ENCODE data around the gene VAT1L.

VAT1L gene

GRCh38 chr16:77827032-77827431 is 38.7 kb downstream of the VAT1L start:
- TF ChIP-seq EGR1 (IDR thresholded peaks at IDR 0.05) (no peak), FOXM1 (IDR thresholded peaks at IDR 0.05; ENCODE audit: borderline replicate concordance, low read depth) (no peak), NFIC (IDR thresholded peaks at IDR 0.05) (no peak), TCF12 (IDR thresholded peaks at IDR 0.05; ENCODE audit: low read depth) (no peak), RAD21 (IDR thresholded peaks at IDR 0.05; ENCODE audit: low read depth) (no peak)

- TF ChIP-seq TEAD4 (IDR thresholded peaks at IDR 0.05), result no peak
- no peak for TF ChIP-seq MAX (IDR thresholded peaks at IDR 0.05)
- no peak for TF ChIP-seq CEBPB (IDR thresholded peaks at IDR 0.05)
- TF ChIP-seq EGR1 (IDR thresholded peaks at IDR 0.05), result no peak
- no peak for TF ChIP-seq REST (IDR thresholded peaks at IDR 0.05; ENCODE audit: low read depth)
- TF ChIP-seq YY1 (IDR thresholded peaks at IDR 0.05; ENCODE audit: low read depth), result no peak
- TF ChIP-seq RAD21 (IDR thresholded peaks at IDR 0.05; ENCODE audit: low read depth), result no peak
- no peak for TF ChIP-seq FOXM1 (IDR thresholded peaks at IDR 0.05; ENCODE audit: borderline replicate concordance, low read depth)
- TF ChIP-seq CREB1 (IDR thresholded peaks at IDR 0.05; ENCODE audit: low read depth), result no peak
- TF ChIP-seq USF1 (IDR thresholded peaks at IDR 0.05), result no peak
- no peak for TF ChIP-seq NFIC (IDR thresholded peaks at IDR 0.05)
- no peak for TF ChIP-seq TCF12 (IDR thresholded peaks at IDR 0.05; ENCODE audit: low read depth)
- TF ChIP-seq TAF1 (IDR thresholded peaks at IDR 0.05; ENCODE audit: low read depth), result no peak
- TF ChIP-seq EP300 (IDR thresholded peaks at IDR 0.05; ENCODE audit: borderline replicate concordance), result no peak
- no peak for TF ChIP-seq ZBTB7A (IDR thresholded peaks at IDR 0.05; ENCODE audit: low read depth)
Measured at GRCh38 chr16:77833921-77834634, 45.7 kb downstream of the VAT1L start.

GRCh38 chr16:77834635-77835540 is 46.5 kb downstream of the VAT1L start:
- TF ChIP-seq REST (IDR thresholded peaks at IDR 0.05; ENCODE audit: low read depth) (no peak), EP300 (IDR thresholded peaks at IDR 0.05; ENCODE audit: borderline replicate concordance) (no peak), CEBPB (IDR thresholded peaks at IDR 0.05) (no peak), FOXM1 (IDR thresholded peaks at IDR 0.05; ENCODE audit: borderline replicate concordance, low read depth) (no peak), ZBTB7A (IDR thresholded peaks at IDR 0.05; ENCODE audit: low read depth) (no peak), USF1 (IDR thresholded peaks at IDR 0.05) (no peak), TAF1 (IDR thresholded peaks at IDR 0.05; ENCODE audit: low read depth) (no peak), RAD21 (IDR thresholded peaks at IDR 0.05; ENCODE audit: low read depth) (no peak)

- TF ChIP-seq TCF12 (IDR thresholded peaks at IDR 0.05; ENCODE audit: low read depth) (no peak), REST (IDR thresholded peaks at IDR 0.05; ENCODE audit: low read depth) (no peak), TAF1 (IDR thresholded peaks at IDR 0.05; ENCODE audit: low read depth) (no peak), CREB1 (IDR thresholded peaks at IDR 0.05; ENCODE audit: low read depth) (no peak), TEAD4 (IDR thresholded peaks at IDR 0.05) (no peak), USF1 (IDR thresholded peaks at IDR 0.05) (no peak), EP300 (IDR thresholded peaks at IDR 0.05; ENCODE audit: borderline replicate concordance) (no peak), FOXM1 (IDR thresholded peaks at IDR 0.05; ENCODE audit: borderline replicate concordance, low read depth) (no peak), YY1 (IDR thresholded peaks at IDR 0.05; ENCODE audit: low read depth) (no peak), NFIC (IDR thresholded peaks at IDR 0.05) (no peak), EGR1 (IDR thresholded peaks at IDR 0.05) (no peak), MAX (IDR thresholded peaks at IDR 0.05) (no peak), ZBTB7A (IDR thresholded peaks at IDR 0.05; ENCODE audit: low read depth) (no peak), RAD21 (IDR thresholded peaks at IDR 0.05; ENCODE audit: low read depth) (no peak), CEBPB (IDR thresholded peaks at IDR 0.05) (no peak)
Measured at GRCh38 chr16:77836801-77837200, 48.4 kb downstream of the VAT1L start.
